Mesendoderm (in vitro differentiated cells): ENCODE measurements around the gene BTN3A1.
A peak's percentile ranks its signal among the peaks of the same experiment; 100 is the strongest.

Source experiments
- DNase-seq: peaks from one replicate; pipeline ENCODE4 v3.0.0; 2013
- H2AK5ac ChIP-seq: 2 replicates; pipeline ENCODE4 v1.6.1; 2013; ENCODE audit warnings: low read length, inconsistent platforms
- H2BK120ac ChIP-seq: 2 replicates; pipeline ENCODE4 v1.6.1; 2013; ENCODE audit warnings: low read depth, mild to moderate bottlenecking, low read length, moderate library complexity, mixed read lengths
- H2BK15ac ChIP-seq: replicated peaks from 2 replicates; pipeline ENCODE4 v1.6.1; 2013; ENCODE audit warnings: low read depth, mild to moderate bottlenecking, moderate library complexity
- H2BK5ac ChIP-seq: 2 replicates; pipeline ENCODE4 v1.6.1; 2013; ENCODE audit warnings: low read length, inconsistent platforms
- H3K18ac ChIP-seq: 2 replicates; pipeline ENCODE4 v1.6.1; 2013; ENCODE audit warnings: mild to moderate bottlenecking, low read length, mixed read lengths
- H3K23ac ChIP-seq: one replicate; pipeline ENCODE4 v1.6.1; 2013; ENCODE audit warnings: low read length
- H3K27ac ChIP-seq: 2 replicates; pipeline ENCODE4 v1.5.1; 2013; ENCODE audit warnings: low read depth, mild to moderate bottlenecking, inconsistent platforms, low read length, moderate library complexity
- H3K27me3 ChIP-seq: 2 replicates; pipeline ENCODE4 v1.6.1; 2013; ENCODE audit warnings: low read length, control low read depth, mild to moderate bottlenecking, inconsistent platforms; ENCODE audit not compliant: insufficient read depth, poor library complexity
- H3K36me3 ChIP-seq: 2 replicates; pipeline ENCODE4 v1.6.1; 2013; ENCODE audit warnings: low read length, inconsistent platforms; ENCODE audit not compliant: control insufficient read depth, insufficient read depth
- H3K4ac ChIP-seq: one replicate; pipeline ENCODE4 v1.6.1; 2013; ENCODE audit warnings: low read depth, mild to moderate bottlenecking, low read length, moderate library complexity
- H3K4me1 ChIP-seq: 2 replicates; pipeline ENCODE4 v1.6.1; 2013; ENCODE audit warnings: low read depth, low read length, inconsistent platforms; ENCODE audit not compliant: control insufficient read depth
- H3K4me2 ChIP-seq: 2 replicates; pipeline ENCODE4 v1.6.1; 2013; ENCODE audit warnings: low read length
- H3K4me3 ChIP-seq: 2 replicates; pipeline ENCODE4 v1.5.1; 2013; ENCODE audit warnings: mild to moderate bottlenecking, low read length
- H3K56ac ChIP-seq: one replicate; pipeline ENCODE4 v1.6.1; 2013; ENCODE audit warnings: low read length
- H3K79me1 ChIP-seq: 2 replicates; pipeline ENCODE4 v1.6.1; 2013; ENCODE audit warnings: low read length, inconsistent platforms
- H3K79me2 ChIP-seq: 2 replicates; pipeline ENCODE4 v1.6.1; 2013; ENCODE audit warnings: mild to moderate bottlenecking, low read length; ENCODE audit not compliant: control insufficient read depth, insufficient read depth
- H3K9ac ChIP-seq: 2 replicates; pipeline ENCODE4 v1.6.1; 2013; ENCODE audit warnings: low read length, inconsistent platforms
- H4K5ac ChIP-seq: one replicate; pipeline ENCODE4 v1.6.1; 2013; ENCODE audit warnings: low read length
- H4K8ac ChIP-seq: one replicate; pipeline ENCODE4 v1.6.1; 2013; ENCODE audit warnings: low read depth, mild to moderate bottlenecking, control low read depth, low read length, moderate library complexity
- WGBS: extraction: QIAGEN DNeasy Blood & Tissue Kit; methylation state at CpG from one replicate; pipeline ENCODE4 v1.1.7; 2013; ENCODE audit warnings: low lambda C conversion rate, missing lambda C conversion rate; ENCODE audit not compliant: insufficient coverage; ENCODE audit errors: extremely low coverage; 5-methylcytosine and 5-hydroxymethylcytosine counted together

BTN3A1 gene

GRCh38 chr6:26380256-26380655, 21.8 kb upstream of the BTN3A1 start:
- Histone ChIP-seq H3K79me2 (no peaks in the 10 kb centered on the region), H3K27ac (no peak overlapping the region), H2BK5ac (no peak overlapping the region), H3K4me1 (peaks cover 2% of the 10 kb centered on the region), H3K4ac (no peak overlapping the region), H3K36me3 (no peaks in the 10 kb centered on the region), H4K8ac (no peak overlapping the region), H3K27me3 (no peaks in the 10 kb centered on the region), H3K79me1 (no peaks in the 10 kb centered on the region), H4K5ac (no peak overlapping the region), H3K9ac (no peak overlapping the region), H3K23ac (no peak overlapping the region), H2BK15ac (no peak overlapping the region), H3K4me2 (no peak overlapping the region), H3K56ac (no peak overlapping the region), H3K4me3 (no peak overlapping the region), H2AK5ac (no peak overlapping the region), H2BK120ac (no peak overlapping the region), H3K18ac (no peak overlapping the region)
- WGBS: no CpG with 5 or more reads among the region's 3 CpGs
- DNase-seq: no peak

GRCh38 chr6:26382121-26382520, 20.0 kb upstream of the BTN3A1 start:
- Histone ChIP-seq H3K4me1 (peaks cover 2% of the 10 kb centered on the region), H3K4ac (no peak overlapping the region), H3K23ac (no peak overlapping the region), H4K5ac (no peak overlapping the region), H2AK5ac (no peak overlapping the region), H3K27me3 (no peaks in the 10 kb centered on the region), H3K79me2 (no peaks in the 10 kb centered on the region), H3K27ac (no peak overlapping the region), H2BK120ac (no peak overlapping the region), H3K36me3 (no peaks in the 10 kb centered on the region), H3K56ac (no peak overlapping the region), H4K8ac (no peak overlapping the region), H2BK5ac (no peak overlapping the region), H3K4me2 (no peak overlapping the region), H3K18ac (no peak overlapping the region), H2BK15ac (no peak overlapping the region), H3K4me3 (no peak overlapping the region), H3K9ac (no peak overlapping the region), H3K79me1 (no peaks in the 10 kb centered on the region)
- no CpG with 5 or more reads among the region's 6 CpGs for WGBS
- no peak for DNase-seq

DNA sequence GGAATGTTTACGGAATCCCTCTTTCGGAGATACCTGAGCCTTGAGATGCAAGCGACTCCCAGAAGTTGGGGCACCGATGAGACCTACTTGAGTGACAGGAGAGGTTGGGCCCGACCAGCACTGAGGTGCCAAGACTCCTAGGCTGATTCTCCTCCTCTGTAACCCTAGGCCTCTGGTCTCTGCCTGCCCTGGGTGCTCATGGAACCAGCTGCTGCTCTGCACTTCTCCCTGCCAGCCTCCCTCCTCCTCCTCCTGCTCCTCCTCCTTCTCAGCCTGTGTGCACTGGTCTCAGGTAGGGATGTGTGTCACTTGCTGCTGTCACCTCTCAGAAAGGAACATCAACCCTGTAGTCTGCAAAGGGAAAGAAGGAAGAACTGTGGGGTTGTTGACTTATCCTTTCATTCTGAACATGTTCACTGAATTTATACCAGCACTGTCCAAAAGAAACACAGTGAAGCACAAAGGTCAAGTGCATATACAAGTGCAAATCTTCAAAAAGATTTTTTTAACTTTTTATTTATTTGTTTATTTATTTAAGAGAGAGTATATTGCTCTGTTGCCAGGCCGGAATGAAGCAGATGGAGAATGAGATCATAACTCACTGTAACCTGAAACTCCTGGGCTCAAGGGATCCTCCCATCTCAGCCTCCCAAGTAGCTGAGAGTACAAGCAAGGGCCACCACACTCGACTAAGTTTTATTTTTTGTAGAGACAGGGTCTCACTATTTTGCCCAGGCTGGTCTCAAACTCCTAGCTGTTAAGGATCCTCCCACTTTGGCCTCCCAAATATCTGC, 18.3 kb upstream of the BTN3A1 start:
- Histone ChIP-seq H3K79me2 (no peaks in the 10 kb centered on the region), H3K79me1 (no peaks in the 10 kb centered on the region), H3K4me2 (peak overlapping the region; percentile 88), H2BK15ac (no peak overlapping the region), H3K9ac (peak overlapping the region; percentile 81), H4K5ac (no peak overlapping the region), H2BK120ac (no peak overlapping the region), H3K23ac (no peak overlapping the region), H3K27ac (no peak overlapping the region), H3K56ac (peak overlapping the region; percentile 90), H3K4me1 (peaks cover 3% of the 10 kb centered on the region), H3K4me3 (peak overlapping the region; percentile 85), H2AK5ac (no peak overlapping the region), H4K8ac (no peak overlapping the region), H3K18ac (peak overlapping the region; percentile 64), H2BK5ac (no peak overlapping the region), H3K36me3 (no peaks in the 10 kb centered on the region), H3K4ac (peak overlapping the region; percentile 17), H3K27me3 (no peaks in the 10 kb centered on the region)
- DNase-seq: peak; percentile 63
- no CpG with 5 or more reads among the region's 7 CpGs for WGBS

DNA sequence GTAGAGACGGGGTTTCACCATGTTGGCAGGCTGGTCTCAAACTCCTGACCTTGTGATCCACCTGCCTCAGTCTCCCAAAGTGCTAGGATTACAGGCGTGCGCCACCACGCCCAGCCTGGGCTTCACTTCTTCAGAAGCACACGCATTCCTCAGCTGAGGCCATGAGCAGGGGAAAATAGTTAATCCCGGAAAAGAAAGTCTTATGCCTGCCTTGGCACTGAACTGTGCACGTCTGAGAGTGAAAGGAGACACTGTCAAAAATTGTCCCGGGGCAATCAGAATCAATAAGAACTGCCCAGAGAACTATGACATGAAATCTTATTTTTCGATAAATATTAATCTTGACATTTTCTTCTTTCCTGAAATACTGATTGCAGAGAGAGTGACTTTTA, 16.3 kb upstream of the BTN3A1 start:
- Histone ChIP-seq H2AK5ac (no peak overlapping the region), H4K8ac (no peak overlapping the region), H3K4me3 (no peak overlapping the region), H3K79me1 (no peaks in the 10 kb centered on the region), H3K4me2 (no peak overlapping the region), H2BK5ac (no peak overlapping the region), H3K4me1 (peaks cover 2% of the 10 kb centered on the region), H2BK15ac (no peak overlapping the region), H4K5ac (no peak overlapping the region), H3K79me2 (no peaks in the 10 kb centered on the region), H3K9ac (no peak overlapping the region), H3K27ac (no peak overlapping the region), H3K27me3 (no peaks in the 10 kb centered on the region), H3K4ac (no peak overlapping the region), H2BK120ac (no peak overlapping the region), H3K23ac (no peak overlapping the region), H3K36me3 (peaks cover 2% of the 10 kb centered on the region), H3K56ac (no peak overlapping the region), H3K18ac (no peak overlapping the region)
- no peak for DNase-seq
- WGBS: no CpG with 5 or more reads among the region's 9 CpGs

DNA sequence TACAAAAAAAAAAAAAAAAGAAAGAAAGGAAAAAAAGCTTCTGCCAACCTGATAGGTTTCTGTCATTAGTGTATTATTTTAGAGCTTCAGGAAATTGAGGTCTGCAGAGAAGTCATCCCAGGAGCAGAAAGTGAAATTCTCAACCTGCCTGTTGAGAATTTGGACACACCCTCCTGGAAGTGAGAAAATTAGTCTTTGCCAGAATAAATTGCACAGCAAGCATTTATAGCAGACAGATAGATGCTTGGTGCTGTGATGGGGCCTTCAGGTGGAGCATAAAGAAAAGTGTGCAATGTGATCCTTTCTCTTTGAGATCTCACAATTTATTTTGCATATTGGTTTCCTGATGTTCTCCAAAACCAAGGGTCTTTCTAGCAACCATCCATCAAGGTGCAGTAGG, 14.5 kb upstream of the BTN3A1 start:
- no peak overlapping the region for H3K4me3 ChIP-seq
- peaks cover 2% of the 10 kb centered on the region for H3K36me3 ChIP-seq
- H2BK5ac ChIP-seq: no peak overlapping the region
- H3K27me3 ChIP-seq: no peaks in the 10 kb centered on the region
- H3K4me1 ChIP-seq: peaks cover 2% of the 10 kb centered on the region
- no peaks in the 10 kb centered on the region for H3K79me1 ChIP-seq
- no peak overlapping the region for H3K4me2 ChIP-seq
- no peak overlapping the region for H4K8ac ChIP-seq
- no peak overlapping the region for H2AK5ac ChIP-seq
- no peak overlapping the region for H2BK120ac ChIP-seq
- H3K18ac ChIP-seq: no peak overlapping the region
- no peak overlapping the region for H3K27ac ChIP-seq
- no peak overlapping the region for H3K23ac ChIP-seq
- no peak overlapping the region for H3K9ac ChIP-seq
- DNase-seq: no peak
- H3K56ac ChIP-seq: no peak overlapping the region
- no peak overlapping the region for H2BK15ac ChIP-seq
- no peaks in the 10 kb centered on the region for H3K79me2 ChIP-seq
- no peak overlapping the region for H4K5ac ChIP-seq
- H3K4ac ChIP-seq: no peak overlapping the region

DNA sequence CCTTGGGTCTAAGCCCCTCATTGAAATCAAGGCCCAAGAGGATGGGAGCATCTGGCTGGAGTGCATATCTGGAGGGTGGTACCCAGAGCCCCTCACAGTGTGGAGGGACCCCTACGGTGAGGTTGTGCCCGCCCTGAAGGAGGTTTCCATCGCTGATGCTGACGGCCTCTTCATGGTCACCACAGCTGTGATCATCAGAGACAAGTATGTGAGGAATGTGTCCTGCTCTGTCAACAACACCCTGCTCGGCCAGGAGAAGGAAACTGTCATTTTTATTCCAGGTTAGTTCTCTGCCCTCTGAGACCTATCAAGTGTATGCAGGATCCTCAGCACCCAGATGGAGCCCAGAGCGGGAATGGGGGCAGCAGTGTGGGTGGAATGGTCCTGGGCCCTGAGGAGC, 14.1 kb upstream of the BTN3A1 start:
- H2BK5ac ChIP-seq: no peak overlapping the region
- H3K23ac ChIP-seq: no peak overlapping the region
- no peak overlapping the region for H3K56ac ChIP-seq
- H3K4me2 ChIP-seq: no peak overlapping the region
- H3K9ac ChIP-seq: no peak overlapping the region
- peaks cover 2% of the 10 kb centered on the region for H3K36me3 ChIP-seq
- H3K27me3 ChIP-seq: no peaks in the 10 kb centered on the region
- peak; percentile 73 for DNase-seq
- no peak overlapping the region for H2AK5ac ChIP-seq
- no peak overlapping the region for H4K8ac ChIP-seq
- H2BK15ac ChIP-seq: no peak overlapping the region
- H3K27ac ChIP-seq: no peak overlapping the region
- H3K79me1 ChIP-seq: no peaks in the 10 kb centered on the region
- H3K4me1 ChIP-seq: peaks cover 2% of the 10 kb centered on the region
- no peak overlapping the region for H3K4me3 ChIP-seq
- no peak overlapping the region for H3K18ac ChIP-seq
- no CpG with 5 or more reads among the region's 6 CpGs for WGBS
- no peaks in the 10 kb centered on the region for H3K79me2 ChIP-seq
- no peak overlapping the region for H3K4ac ChIP-seq
- H4K5ac ChIP-seq: no peak overlapping the region
- H2BK120ac ChIP-seq: no peak overlapping the region
